ENCODE measurements around the gene PARD6G.

Gene PARD6G

DNA sequence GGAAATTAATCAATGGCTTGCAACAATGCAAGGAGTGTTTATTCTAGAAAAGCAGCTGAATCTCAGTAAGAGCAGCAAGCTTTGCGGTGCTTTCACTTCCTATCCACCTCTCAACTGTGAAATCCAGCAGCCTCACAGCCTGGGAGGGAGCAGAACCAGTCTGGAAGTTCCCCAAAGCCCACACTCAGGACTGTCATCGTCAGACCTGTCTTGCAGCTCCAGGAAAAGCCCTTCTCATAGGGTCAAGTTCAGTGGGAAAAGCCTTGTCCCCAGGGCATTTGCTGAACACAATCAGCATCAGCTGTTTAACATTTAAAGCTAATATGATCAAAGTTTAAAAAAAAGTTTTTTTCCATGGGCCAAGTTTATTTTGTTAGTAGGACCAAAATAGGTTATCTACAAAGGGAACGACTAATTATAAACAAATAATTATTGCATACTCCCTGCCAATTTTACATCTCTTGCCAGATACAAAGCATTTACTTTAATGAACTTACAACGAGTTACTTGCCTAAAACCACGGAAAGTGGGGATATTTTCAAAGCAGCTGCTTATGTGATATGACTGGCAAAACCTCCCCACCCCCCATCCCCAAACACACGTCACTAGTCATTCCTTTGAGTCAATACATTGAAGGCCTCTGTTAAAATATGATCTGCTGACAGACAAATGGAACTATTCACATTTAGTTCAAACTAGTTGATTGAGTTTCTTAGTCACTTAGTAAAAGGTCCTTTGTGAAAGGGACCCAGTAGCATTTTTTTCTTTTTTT is 36.8 kb downstream of the PARD6G start:
- no peak for DNase-seq

DNA sequence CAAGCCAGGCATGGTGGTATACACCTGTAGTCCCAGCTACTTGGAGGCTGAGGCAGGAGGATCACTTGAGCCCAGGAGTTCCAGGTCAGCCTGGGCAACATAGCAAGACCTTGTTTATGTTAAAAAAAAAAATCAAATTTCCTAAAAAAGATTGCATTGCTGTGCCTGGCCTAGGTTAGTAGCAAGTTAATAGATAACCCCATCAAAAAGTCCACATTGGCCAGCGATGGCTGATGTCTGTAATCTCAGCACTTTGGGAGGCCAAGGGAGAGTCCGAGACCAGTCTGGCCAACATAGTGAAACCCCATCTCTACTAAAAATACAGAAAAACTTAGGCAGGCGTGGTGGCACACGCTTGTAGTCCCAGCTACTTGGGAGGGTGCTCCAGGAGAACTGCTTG is 38.7 kb downstream of the PARD6G start:
- no peak for DNase-seq

- no peak for DNase-seq
Observed at GRCh38 chr18:80205294-80205693, 42.0 kb downstream of the PARD6G start.

GRCh38 chr18:80204142-80204541 is 43.2 kb downstream of the PARD6G start:
- DNase-seq = no peak

DNA sequence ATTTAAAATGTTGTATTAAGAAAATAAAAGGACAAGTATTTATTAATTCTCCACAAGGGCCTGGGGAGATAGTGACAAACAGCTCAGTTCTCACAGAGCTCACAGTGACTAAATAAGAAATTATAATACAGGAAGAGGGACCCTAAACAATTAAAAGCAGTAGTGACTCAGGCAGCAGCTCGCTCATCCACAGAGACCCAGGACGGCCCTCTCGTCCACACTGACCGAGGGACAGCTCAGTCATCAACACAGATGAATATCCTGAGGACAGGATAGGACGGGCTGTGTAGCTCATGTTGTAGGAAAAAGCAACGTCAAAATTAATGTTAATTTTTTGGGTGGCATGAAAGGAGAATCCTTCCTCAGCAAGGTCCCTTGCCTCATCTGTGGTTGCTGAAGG is 44.1 kb downstream of the PARD6G start:
- no peak for DNase-seq

GRCh38 chr18:80202264-80202998 is 44.9 kb downstream of the PARD6G start:
- DNase-seq = no peak

DNA sequence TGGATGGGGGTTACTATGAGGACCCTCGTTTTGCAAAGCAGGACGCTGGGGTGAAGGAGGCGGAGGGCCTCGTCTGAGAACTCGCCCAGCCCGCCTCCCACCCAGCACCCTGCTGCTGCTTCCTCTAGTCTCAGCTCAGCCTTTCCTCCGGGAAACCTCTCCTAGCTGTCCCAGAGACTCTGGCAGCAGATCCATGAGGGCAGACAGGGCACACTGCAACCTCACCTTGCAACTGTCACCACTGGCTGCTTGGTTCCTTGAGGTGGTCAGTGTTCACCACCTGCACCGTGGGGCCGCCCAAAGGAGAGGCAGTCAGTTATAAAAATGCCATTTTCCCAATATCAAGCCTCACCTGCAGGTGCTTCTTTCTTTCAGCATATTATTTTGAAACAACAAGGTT is 45.6 kb downstream of the PARD6G start:
- no peak for DNase-seq

DNA sequence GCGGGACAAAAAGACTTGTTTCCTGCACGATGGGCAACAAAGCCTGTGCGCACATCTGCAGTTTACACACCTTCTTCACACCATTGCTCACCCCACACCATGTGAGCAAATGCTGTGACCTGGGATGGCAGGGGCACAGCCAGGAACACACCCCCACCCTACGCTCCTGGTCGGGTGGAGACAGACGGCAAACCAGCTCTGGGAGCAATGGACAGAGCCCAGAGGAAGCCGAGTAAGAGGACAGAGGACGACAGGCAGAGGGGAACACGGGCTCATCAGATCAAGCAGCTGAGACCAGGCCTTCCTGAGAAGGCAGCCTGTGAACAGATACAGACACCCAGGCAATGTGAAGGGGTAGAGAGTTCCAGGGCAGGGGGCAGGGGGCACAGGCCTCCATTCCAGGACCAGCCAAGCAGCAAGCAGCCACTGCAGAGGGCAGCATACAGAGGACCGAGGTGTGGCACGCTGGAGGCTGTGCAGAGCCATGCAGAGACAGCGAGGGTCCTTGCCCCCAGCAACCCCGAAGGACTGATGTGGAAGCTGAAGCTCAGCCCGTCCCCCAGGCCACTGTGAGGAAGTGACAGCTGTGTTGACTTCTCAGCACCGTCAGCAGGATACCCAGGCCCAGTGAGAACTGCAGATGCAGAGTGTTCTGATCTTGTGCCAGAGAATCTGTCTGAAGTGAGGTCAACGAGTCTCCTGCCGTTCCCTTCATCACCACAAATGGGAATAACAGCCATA is 46.2 kb downstream of the PARD6G start:
- DNase-seq = no peak

DNA sequence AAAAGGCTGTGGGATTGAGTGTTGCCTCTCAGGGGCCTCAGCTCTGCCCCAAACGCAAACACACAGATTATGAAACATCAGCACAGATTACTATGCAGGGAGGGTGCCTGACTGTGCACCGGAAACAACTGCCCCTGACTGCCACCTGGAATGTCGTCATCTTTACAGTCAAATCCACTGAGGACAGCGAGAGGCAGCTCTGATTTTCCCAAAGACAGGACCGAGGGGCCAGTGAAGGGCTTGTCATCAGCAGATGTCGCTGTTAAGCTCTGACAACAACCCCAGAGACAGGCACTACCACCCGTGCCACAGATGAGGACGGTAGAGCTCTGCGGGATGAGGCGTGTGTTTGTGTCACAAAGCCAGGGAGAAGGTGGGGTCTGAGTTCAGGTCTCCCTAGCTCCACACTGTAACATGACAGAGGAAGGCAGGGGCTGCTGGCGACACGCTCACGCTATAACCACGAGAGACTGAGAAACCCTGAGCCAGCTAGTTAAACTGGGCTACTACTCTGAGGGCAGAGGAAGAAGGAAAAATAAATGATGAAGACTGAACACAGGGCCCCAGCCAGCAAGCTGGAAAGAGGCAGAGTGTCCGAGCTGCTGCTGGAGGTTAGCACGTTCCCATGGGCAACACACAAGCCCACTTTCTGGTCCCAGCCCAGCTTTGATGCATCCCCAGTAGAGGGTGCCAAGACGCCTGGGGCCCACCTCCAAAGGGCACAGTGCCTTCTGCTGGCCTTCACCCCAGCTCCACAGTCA is 47.0 kb downstream of the PARD6G start:
- no peak for DNase-seq

DNA sequence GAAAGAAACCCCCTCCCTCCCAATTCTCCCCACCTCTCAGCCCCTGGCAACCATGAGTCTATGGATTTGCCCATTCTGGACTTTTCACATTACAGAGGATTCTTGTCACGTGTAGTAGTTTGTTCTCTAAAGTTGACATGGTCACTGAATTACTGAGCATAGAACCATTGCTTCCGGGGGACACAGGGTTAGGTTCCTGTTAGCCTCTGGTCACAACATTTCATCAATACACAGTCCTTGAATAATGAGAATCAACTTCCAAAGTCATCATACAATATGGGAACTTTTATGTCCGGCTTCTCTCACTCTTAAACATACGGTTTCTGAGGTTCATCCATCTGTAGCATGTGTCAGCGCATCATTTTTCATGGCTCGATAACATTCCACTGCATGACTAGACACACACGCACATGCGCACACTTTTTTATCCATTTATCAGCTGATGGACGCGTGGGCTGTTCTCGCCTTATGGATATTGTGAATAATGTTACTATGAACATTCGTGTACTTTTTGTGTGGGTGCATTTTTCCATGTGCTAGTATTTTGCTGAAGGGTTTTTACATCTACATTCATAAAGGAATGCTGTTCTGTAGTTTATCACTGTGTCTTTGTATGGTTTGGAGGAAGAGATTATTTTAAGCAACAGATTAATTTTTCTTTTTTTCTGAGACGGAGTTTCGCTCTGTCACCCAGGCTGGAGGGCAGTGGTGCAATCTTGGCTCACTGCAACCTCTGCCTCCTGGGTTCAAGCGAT is 48.1 kb downstream of the PARD6G start:
- DNase-seq = no peak

DNA sequence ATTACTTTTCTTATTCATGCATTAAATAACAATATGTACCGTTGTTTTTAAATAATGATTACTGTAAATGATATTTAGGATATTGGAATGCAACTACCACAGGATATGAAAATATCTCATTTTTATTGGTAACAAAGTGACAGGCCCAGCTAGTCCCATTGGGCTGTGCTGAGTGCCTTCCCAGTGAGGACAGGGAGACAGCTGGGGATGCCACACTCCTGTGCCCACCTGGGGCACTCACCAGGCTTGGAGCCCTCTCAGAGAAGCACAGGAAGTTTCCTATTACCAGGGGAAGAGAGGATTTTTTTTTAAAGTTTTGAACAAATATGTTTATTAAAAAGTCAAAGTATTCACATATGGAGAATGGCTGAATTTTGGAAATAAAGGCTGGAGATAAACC is 48.9 kb downstream of the PARD6G start:
- no peak for DNase-seq

- DNase-seq = no peak
Observed at GRCh38 chr18:80197528-80197927, 49.8 kb downstream of the PARD6G start.

GRCh38 chr18:80196528-80197320 is 50.6 kb downstream of the PARD6G start:
- no peak for DNase-seq

GRCh38 chr18:80194874-80195570 is 52.3 kb downstream of the PARD6G start:
- no peak for DNase-seq

GRCh38 chr18:80193701-80194100 is 53.6 kb downstream of the PARD6G start:
- DNase-seq = no peak

DNA sequence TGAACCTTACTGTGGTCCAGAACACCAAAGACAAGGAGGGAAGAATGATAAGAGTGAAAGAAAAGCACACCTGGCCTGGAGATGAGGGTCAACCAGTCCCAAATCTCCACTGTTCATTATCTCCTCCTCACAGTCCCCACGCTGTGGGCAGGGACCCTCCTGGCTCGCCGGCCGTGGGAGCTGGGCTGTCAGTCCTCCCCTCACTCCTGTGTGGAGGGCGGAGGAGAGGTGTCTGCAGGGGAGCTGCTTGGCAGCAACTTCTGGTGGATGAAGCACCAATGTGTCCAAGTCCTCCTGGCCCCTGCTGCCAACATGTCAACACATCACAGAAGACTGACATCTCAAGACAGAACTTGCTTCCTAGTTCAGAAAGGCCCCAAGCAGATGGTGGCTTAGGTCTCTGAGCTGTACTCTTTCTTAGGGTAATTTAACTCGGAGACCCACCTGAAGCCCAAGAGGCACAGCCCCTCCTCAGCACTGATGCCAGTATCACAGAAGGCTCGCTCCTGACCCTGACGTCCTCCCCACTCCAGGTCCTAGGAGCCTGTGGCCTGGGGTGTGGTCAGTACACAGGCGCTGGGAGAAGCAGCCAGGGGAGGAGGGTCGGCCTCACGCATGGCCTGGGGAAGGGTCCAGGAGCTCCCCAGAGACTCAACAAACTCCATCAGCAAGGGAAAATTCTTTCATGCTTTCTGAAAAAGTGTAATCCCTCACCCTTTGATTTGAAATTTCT is 54.5 kb downstream of the PARD6G start:
- no peak for DNase-seq

GRCh38 chr18:80191907-80192652 is 55.2 kb downstream of the PARD6G start:
- no peak for DNase-seq

GRCh38 chr18:80191264-80191663 is 56.0 kb downstream of the PARD6G start:
- no peak for DNase-seq

DNA sequence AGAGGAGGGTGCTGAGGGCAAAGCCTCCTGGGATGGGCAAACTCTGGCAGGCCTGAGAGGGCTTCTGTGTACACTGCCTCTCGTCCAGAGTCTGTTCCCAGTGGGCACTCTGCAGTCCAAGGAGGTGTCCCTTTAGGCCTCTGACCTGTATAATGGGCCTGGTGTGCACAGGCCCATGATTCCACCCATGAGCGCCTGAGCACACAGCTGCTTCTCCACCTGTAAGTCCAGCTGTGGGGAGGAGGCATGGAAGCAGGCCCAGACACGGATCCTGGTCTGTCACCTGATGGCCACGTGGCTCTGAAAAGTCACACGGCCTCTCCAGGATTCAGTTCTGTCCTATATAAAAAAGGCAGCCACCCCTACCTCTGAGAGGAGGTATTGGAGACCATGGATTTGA is 57.0 kb downstream of the PARD6G start:
- DNase-seq = no peak

Data from NCI-H1930 (cell line).